ENCODE measurements around the gene PNMA6E.

The PNMA6E gene

GRCh38 chrX:153379508-153379907 is 21.6 kb downstream of the PNMA6E start:
- Histone ChIP-seq H3K27me3 (ENCODE audit: low read length) (no peaks in the 10 kb centered on the region), H3K9me3 (ENCODE audit: insufficient read depth, low read length) (no peaks in the 10 kb centered on the region), H3K79me2 (ENCODE audit: insufficient read depth, low read length) (no peaks in the 10 kb centered on the region), H3K4me3 (ENCODE audit: insufficient read depth, low read length, poor library complexity, severe bottlenecking) (no peak overlapping the region), H3K36me3 (ENCODE audit: low read length) (no peaks in the 10 kb centered on the region), H3K9me2 (replicated peaks; ENCODE audit: insufficient read depth, low read length) (no peaks in the 10 kb centered on the region), H3F3A (ENCODE audit: insufficient read depth) (no peaks in the 10 kb centered on the region), H3K27ac (ENCODE audit: low read depth, low read length) (no peak overlapping the region), H4K20me1 (ENCODE audit: low read depth, low read length) (no peaks in the 10 kb centered on the region), H2AFZ (ENCODE audit: low read depth, low read length, severe bottlenecking) (no peak overlapping the region), H3K9ac (ENCODE audit: low read length) (no peak overlapping the region), H3K4me2 (ENCODE audit: low read depth, low read length, poor library complexity, severe bottlenecking) (no peak overlapping the region)
- TF ChIP-seq, protein P1, sequence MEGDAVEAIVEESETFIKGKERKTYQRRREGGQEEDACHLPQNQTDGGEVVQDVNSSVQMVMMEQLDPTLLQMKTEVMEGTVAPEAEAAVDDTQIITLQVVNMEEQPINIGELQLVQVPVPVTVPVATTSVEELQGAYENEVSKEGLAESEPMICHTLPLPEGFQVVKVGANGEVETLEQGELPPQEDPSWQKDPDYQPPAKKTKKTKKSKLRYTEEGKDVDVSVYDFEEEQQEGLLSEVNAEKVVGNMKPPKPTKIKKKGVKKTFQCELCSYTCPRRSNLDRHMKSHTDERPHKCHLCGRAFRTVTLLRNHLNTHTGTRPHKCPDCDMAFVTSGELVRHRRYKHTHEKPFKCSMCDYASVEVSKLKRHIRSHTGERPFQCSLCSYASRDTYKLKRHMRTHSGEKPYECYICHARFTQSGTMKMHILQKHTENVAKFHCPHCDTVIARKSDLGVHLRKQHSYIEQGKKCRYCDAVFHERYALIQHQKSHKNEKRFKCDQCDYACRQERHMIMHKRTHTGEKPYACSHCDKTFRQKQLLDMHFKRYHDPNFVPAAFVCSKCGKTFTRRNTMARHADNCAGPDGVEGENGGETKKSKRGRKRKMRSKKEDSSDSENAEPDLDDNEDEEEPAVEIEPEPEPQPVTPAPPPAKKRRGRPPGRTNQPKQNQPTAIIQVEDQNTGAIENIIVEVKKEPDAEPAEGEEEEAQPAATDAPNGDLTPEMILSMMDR (IDR thresholded peaks at IDR 0.05; ENCODE audit: insufficient read depth, low read length, poor library complexity, severe bottlenecking) = no peak
- no peak for TF ChIP-seq EZH2phosphoT487 (conservative IDR thresholded peaks at IDR 0.05; ENCODE audit: low read length)

DNA sequence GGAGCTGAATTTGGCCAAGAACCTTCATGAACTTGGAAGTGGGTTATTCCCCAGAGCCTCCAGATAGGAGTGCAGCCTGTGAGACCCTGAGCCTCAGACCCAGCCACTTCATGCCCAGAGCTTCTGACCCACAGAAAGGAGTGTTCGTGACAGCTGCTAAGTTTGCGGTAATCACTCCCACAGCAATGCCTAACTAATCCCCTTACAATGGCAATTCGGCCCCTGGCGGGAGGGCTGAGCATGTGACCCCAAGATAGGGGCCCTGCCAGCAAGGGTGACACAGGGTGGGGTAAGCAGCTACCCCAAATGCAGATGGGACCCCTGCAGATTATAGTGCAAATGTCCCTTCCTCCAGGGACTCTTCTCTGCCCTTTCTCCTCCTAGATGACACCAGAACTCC is 22.5 kb downstream of the PNMA6E start:
- no peaks in the 10 kb centered on the region for H3K9me3 ChIP-seq (ENCODE audit: insufficient read depth, low read length)
- no peak overlapping the region for H2AFZ ChIP-seq (ENCODE audit: low read depth, low read length, severe bottlenecking)
- H3F3A ChIP-seq (ENCODE audit: insufficient read depth) = no peaks in the 10 kb centered on the region

GRCh38 chrX:153377727-153378126 is 23.4 kb downstream of the PNMA6E start:
- no peaks in the 10 kb centered on the region for H3K36me3 ChIP-seq (ENCODE audit: low read length)
- no peaks in the 10 kb centered on the region for H3F3A ChIP-seq (ENCODE audit: insufficient read depth)
- H3K27ac ChIP-seq (ENCODE audit: low read depth, low read length) = no peak overlapping the region
- H3K79me2 ChIP-seq (ENCODE audit: insufficient read depth, low read length) = no peaks in the 10 kb centered on the region
- H2AFZ ChIP-seq (ENCODE audit: low read depth, low read length, severe bottlenecking) = no peak overlapping the region
- TF ChIP-seq, protein P1 (IDR thresholded peaks at IDR 0.05; ENCODE audit: insufficient read depth, low read length, poor library complexity, severe bottlenecking) = no peak
- TF ChIP-seq EZH2phosphoT487 (conservative IDR thresholded peaks at IDR 0.05; ENCODE audit: low read length) = no peak
- no peak overlapping the region for H3K9ac ChIP-seq (ENCODE audit: low read length)
- H3K9me3 ChIP-seq (ENCODE audit: insufficient read depth, low read length) = no peaks in the 10 kb centered on the region
- no peak overlapping the region for H3K4me2 ChIP-seq (ENCODE audit: low read depth, low read length, poor library complexity, severe bottlenecking)
- no peaks in the 10 kb centered on the region for H3K27me3 ChIP-seq (ENCODE audit: low read length)
- no peaks in the 10 kb centered on the region for H3K9me2 ChIP-seq (replicated peaks; ENCODE audit: insufficient read depth, low read length)
- no peak overlapping the region for H3K4me3 ChIP-seq (ENCODE audit: insufficient read depth, low read length, poor library complexity, severe bottlenecking)
- H4K20me1 ChIP-seq (ENCODE audit: low read depth, low read length) = no peaks in the 10 kb centered on the region

More for the DNA sequence above, 22.5 kb downstream of the PNMA6E start:
- Histone ChIP-seq H3K79me2 (ENCODE audit: insufficient read depth, low read length) (no peaks in the 10 kb centered on the region), H3K9me2 (replicated peaks; ENCODE audit: insufficient read depth, low read length) (no peaks in the 10 kb centered on the region), H3K27ac (ENCODE audit: low read depth, low read length) (no peak overlapping the region), H3K9ac (ENCODE audit: low read length) (no peak overlapping the region), H3K36me3 (ENCODE audit: low read length) (no peaks in the 10 kb centered on the region), H3K4me3 (ENCODE audit: insufficient read depth, low read length, poor library complexity, severe bottlenecking) (no peak overlapping the region), H4K20me1 (ENCODE audit: low read depth, low read length) (no peaks in the 10 kb centered on the region), H3K4me2 (ENCODE audit: low read depth, low read length, poor library complexity, severe bottlenecking) (no peak overlapping the region), H3K27me3 (ENCODE audit: low read length) (no peaks in the 10 kb centered on the region)
- TF ChIP-seq, protein P1 (IDR thresholded peaks at IDR 0.05; ENCODE audit: insufficient read depth, low read length, poor library complexity, severe bottlenecking) = no peak
- no peak for TF ChIP-seq EZH2phosphoT487 (conservative IDR thresholded peaks at IDR 0.05; ENCODE audit: low read length)

Measured in SU-DHL-6 (cell line).